OCI-LY7 (cell line): ENCODE data around the gene PLPPR2.

Experiments
- EZH2phosphoT487 ChIP-seq: fragments of 200-600 bp; sonication (generic); IDR thresholded peaks from 2 replicates; pipeline ENCODE4 v1.6.1; 2018; ENCODE audit warnings: low read depth, borderline replicate concordance, mild to moderate bottlenecking, mixed run types, antibody characterized with exemption, low read length, moderate library complexity, mixed read lengths
- TF ChIP-seq, protein P1 (sequence below): fragments of 200-600 bp; sonication (generic); conservative IDR thresholded peaks from 2 replicates; pipeline ENCODE4 v1.5.1; 2014; ENCODE audit warnings: mild to moderate bottlenecking, antibody characterized with exemption, low read length, moderate library complexity, mixed read lengths

DNA sequence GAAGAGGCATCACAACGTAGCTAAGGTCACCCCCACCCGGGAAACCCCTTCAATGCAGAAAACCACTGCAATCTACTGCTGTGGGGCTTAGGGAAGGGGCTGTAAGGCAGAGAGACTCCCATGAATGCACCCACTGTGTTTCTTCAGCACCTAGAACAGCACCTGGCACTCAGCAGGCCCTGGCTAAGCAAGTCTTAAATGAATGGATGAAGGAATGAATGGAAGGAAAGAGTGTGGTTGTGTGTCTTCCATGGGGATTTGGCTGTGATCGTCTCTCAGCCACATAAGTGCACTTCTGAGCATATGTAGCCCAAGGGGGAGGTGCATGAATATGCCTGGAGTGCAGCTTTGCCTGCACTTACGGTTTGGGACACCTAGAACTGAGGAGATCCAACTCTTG is 6.1 kb upstream of the PLPPR2 start:
- TF ChIP-seq, protein P1, sequence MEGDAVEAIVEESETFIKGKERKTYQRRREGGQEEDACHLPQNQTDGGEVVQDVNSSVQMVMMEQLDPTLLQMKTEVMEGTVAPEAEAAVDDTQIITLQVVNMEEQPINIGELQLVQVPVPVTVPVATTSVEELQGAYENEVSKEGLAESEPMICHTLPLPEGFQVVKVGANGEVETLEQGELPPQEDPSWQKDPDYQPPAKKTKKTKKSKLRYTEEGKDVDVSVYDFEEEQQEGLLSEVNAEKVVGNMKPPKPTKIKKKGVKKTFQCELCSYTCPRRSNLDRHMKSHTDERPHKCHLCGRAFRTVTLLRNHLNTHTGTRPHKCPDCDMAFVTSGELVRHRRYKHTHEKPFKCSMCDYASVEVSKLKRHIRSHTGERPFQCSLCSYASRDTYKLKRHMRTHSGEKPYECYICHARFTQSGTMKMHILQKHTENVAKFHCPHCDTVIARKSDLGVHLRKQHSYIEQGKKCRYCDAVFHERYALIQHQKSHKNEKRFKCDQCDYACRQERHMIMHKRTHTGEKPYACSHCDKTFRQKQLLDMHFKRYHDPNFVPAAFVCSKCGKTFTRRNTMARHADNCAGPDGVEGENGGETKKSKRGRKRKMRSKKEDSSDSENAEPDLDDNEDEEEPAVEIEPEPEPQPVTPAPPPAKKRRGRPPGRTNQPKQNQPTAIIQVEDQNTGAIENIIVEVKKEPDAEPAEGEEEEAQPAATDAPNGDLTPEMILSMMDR, result no peak
- TF ChIP-seq EZH2phosphoT487, result no peak
